HG03175 (cell line): Measurements from ENCODE around the gene PRKACB.

Experiments
- ATAC-seq: cut with Tn5 transposase; IDR thresholded peaks from one replicate; pipeline ENCODE4 v1.9.1; 2021; ENCODE audit warnings: mild to moderate bottlenecking, moderate library complexity; ENCODE audit not compliant: unreplicated experiment

The PRKACB gene

GRCh38 chr1:84155517-84155916, 11.4 kb downstream of the PRKACB start:
- no peak for ATAC-seq

GRCh38 chr1:84156210-84156621, 12.1 kb downstream of the PRKACB start:
- ATAC-seq, result no peak

GRCh38 chr1:84159533-84160240, 15.6 kb downstream of the PRKACB start:
- no peak for ATAC-seq

- ATAC-seq, result no peak
Measured at GRCh38 chr1:84162295-84162694, 18.2 kb downstream of the PRKACB start.

- no peak for ATAC-seq
Measured at GRCh38 chr1:84163123-84163931, 19.3 kb downstream of the PRKACB start.

GRCh38 chr1:84164161-84164560, 20.1 kb downstream of the PRKACB start:
- no peak for ATAC-seq

GRCh38 chr1:84164567-84165021, 20.5 kb downstream of the PRKACB start:
- no peak for ATAC-seq

GRCh38 chr1:84165601-84166000, 21.5 kb downstream of the PRKACB start:
- no peak for ATAC-seq

GRCh38 chr1:84166797-84167196, 22.7 kb downstream of the PRKACB start:
- peak; percentile 98 for ATAC-seq

GRCh38 chr1:84168783-84169182, 24.7 kb downstream of the PRKACB start:
- no peak for ATAC-seq

- ATAC-seq, result no peak
Measured at GRCh38 chr1:84170171-84170570, 26.1 kb downstream of the PRKACB start.

- ATAC-seq, result no peak
Measured at GRCh38 chr1:84171481-84171880, 27.4 kb downstream of the PRKACB start.

- ATAC-seq, result no peak
Measured at GRCh38 chr1:84174051-84174556, 30.0 kb downstream of the PRKACB start.

GRCh38 chr1:84181350-84182005, 37.4 kb downstream of the PRKACB start:
- no peak for ATAC-seq

- ATAC-seq, result no peak
Measured at GRCh38 chr1:84190455-84190854, 46.4 kb downstream of the PRKACB start.

GRCh38 chr1:84192681-84193080, 48.6 kb downstream of the PRKACB start:
- no peak for ATAC-seq

GRCh38 chr1:84198832-84199231, 54.8 kb downstream of the PRKACB start:
- ATAC-seq, result no peak

- ATAC-seq, result no peak
Measured at GRCh38 chr1:84199257-84199656, 55.2 kb downstream of the PRKACB start.

GRCh38 chr1:84202126-84202525, 58.1 kb downstream of the PRKACB start:
- no peak for ATAC-seq

GRCh38 chr1:84206375-84206774, 62.3 kb downstream of the PRKACB start:
- ATAC-seq, result no peak

GRCh38 chr1:84208935-84209334, 64.9 kb downstream of the PRKACB start:
- ATAC-seq, result no peak
